Measurements from ENCODE around the gene PLA2G2A. TPM values are rescaled to one million over a fixed set of nuclear protein-coding genes. Genes with fewer than 3 reads are reported as not detected.

Gene PLA2G2A
- total RNA-seq, 1 experiment from 2014 or later = not detected

DNA sequence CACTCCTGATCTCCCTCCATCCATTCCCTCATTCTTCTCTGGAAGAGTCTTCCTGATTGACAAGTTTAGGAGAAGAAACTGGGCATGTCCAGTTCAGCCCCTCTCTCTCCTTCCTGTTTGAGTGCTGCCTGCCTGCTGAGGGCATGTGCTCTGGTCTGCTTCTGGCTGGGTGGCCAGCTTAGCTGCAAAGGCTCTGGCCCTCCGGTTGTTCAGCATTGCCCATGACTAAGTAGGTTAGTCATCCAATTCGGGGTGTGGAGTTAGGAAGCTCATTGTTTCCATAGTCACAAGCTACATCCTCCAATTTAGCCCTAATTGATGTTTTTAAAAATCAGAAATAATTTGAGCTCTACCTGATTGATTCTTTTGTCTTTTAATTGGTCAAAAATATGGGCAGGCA lies 30.4 kb downstream of the PLA2G2A start:
- in situ Hi-C loops (cut with HindIII; ENCODE audit: low pct_unique_long_range_greater_than_20kb, low sequenced_read_pairs) (no loop called here), intact Hi-C loops (cut with micrococcal nuclease; ENCODE audit: unreplicated experiment) (no loop called here)
- H3K9me3 ChIP-seq (ENCODE audit: control insufficient read depth, insufficient read depth, low read depth, low read length) = no peaks in the 10 kb centered on the region
- no TSS peak for BruUV-seq (replicated peaks)
- no peak overlapping the region for H3K27ac ChIP-seq (ENCODE audit: low read length)
- no peak overlapping the region for H3K4me3 ChIP-seq (ENCODE audit: low read depth in 2 of 2, low read length in 2 of 2)
- peak; percentile 13 for DNase-seq (ENCODE audit: low read depth, low spot score)
- ChIA-PET POLR2A (no interaction called here), CTCF (no interaction called here)
- TF ChIP-seq POLR2AphosphoS5 (IDR thresholded peaks at IDR 0.05; ENCODE audit: low read depth, low read length) = no peak
- TF ChIP-seq, protein P1, sequence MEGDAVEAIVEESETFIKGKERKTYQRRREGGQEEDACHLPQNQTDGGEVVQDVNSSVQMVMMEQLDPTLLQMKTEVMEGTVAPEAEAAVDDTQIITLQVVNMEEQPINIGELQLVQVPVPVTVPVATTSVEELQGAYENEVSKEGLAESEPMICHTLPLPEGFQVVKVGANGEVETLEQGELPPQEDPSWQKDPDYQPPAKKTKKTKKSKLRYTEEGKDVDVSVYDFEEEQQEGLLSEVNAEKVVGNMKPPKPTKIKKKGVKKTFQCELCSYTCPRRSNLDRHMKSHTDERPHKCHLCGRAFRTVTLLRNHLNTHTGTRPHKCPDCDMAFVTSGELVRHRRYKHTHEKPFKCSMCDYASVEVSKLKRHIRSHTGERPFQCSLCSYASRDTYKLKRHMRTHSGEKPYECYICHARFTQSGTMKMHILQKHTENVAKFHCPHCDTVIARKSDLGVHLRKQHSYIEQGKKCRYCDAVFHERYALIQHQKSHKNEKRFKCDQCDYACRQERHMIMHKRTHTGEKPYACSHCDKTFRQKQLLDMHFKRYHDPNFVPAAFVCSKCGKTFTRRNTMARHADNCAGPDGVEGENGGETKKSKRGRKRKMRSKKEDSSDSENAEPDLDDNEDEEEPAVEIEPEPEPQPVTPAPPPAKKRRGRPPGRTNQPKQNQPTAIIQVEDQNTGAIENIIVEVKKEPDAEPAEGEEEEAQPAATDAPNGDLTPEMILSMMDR (IDR thresholded peaks at IDR 0.05) = no peak
- no peaks in the 10 kb centered on the region for H3K36me3 ChIP-seq (ENCODE audit: control insufficient read depth, insufficient read depth, low read length)
- no peak for ATAC-seq
- no peaks in the 10 kb centered on the region for H3K4me1 ChIP-seq (ENCODE audit: control insufficient read depth, insufficient read depth, low read length)
- no peaks in the 10 kb centered on the region for H3K27me3 ChIP-seq (ENCODE audit: control insufficient read depth, insufficient read depth, low read length)

DNA sequence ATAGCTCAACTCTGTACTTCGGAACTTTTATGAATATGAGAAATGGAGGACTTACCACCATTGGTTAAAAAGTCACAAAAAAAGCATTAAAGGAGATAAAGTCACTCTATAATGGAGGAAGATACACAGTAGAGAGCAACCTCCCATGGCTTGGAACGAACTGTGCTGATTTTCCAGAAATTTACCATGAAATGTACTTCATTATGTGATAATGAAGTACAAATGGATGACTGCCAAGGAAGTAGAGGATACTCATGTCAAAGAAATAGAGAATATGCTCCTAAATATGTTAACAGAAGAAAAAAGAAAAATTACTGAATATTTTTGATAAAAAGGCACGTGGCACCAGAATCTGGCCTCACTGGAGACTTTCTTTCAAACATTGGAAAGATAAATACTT lies 32.4 kb downstream of the PLA2G2A start:
- ChIA-PET CTCF (interaction anchor here (0.6 kb wide), 1 partner anchor 35 kb away, joined by 5 read pairs; no protein-coding TSS in a partner anchor), POLR2A (no interaction called here)
- no TSS peak for BruUV-seq (replicated peaks)
- no peaks in the 10 kb centered on the region for H3K27me3 ChIP-seq (ENCODE audit: control insufficient read depth, insufficient read depth, low read length)
- H3K4me3 ChIP-seq (ENCODE audit: low read depth in 2 of 2, low read length in 2 of 2) = no peak overlapping the region
- DNase-seq (ENCODE audit: low read depth, low spot score) (no peak), ATAC-seq (no peak)
- in situ Hi-C loops (cut with HindIII; ENCODE audit: low pct_unique_long_range_greater_than_20kb, low sequenced_read_pairs) = no loop called here
- no peaks in the 10 kb centered on the region for H3K36me3 ChIP-seq (ENCODE audit: control insufficient read depth, insufficient read depth, low read length)
- intact Hi-C loops (cut with micrococcal nuclease; ENCODE audit: unreplicated experiment) = no loop called here
- H3K4me1 ChIP-seq (ENCODE audit: control insufficient read depth, insufficient read depth, low read length) = no peaks in the 10 kb centered on the region
- H3K27ac ChIP-seq (ENCODE audit: low read length) = no peak overlapping the region
- TF ChIP-seq TCF7L2 (IDR thresholded peaks at IDR 0.05; ENCODE audit: low read depth, low read length) (no peak), SIN3A (IDR thresholded peaks at IDR 0.05; ENCODE audit: borderline replicate concordance, insufficient read depth, low read depth, low read length) (no peak), POLR2AphosphoS5 (IDR thresholded peaks at IDR 0.05; ENCODE audit: low read depth, low read length) (no peak)
- TF ChIP-seq, protein P2, sequence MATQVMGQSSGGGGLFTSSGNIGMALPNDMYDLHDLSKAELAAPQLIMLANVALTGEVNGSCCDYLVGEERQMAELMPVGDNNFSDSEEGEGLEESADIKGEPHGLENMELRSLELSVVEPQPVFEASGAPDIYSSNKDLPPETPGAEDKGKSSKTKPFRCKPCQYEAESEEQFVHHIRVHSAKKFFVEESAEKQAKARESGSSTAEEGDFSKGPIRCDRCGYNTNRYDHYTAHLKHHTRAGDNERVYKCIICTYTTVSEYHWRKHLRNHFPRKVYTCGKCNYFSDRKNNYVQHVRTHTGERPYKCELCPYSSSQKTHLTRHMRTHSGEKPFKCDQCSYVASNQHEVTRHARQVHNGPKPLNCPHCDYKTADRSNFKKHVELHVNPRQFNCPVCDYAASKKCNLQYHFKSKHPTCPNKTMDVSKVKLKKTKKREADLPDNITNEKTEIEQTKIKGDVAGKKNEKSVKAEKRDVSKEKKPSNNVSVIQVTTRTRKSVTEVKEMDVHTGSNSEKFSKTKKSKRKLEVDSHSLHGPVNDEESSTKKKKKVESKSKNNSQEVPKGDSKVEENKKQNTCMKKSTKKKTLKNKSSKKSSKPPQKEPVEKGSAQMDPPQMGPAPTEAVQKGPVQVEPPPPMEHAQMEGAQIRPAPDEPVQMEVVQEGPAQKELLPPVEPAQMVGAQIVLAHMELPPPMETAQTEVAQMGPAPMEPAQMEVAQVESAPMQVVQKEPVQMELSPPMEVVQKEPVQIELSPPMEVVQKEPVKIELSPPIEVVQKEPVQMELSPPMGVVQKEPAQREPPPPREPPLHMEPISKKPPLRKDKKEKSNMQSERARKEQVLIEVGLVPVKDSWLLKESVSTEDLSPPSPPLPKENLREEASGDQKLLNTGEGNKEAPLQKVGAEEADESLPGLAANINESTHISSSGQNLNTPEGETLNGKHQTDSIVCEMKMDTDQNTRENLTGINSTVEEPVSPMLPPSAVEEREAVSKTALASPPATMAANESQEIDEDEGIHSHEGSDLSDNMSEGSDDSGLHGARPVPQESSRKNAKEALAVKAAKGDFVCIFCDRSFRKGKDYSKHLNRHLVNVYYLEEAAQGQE (IDR thresholded peaks at IDR 0.05; ENCODE audit: insufficient read depth in 1 of 2, low read depth in 2 of 2, low read length in 1 of 2) = no peak
- TF ChIP-seq, protein P1 (IDR thresholded peaks at IDR 0.05) = no peak
- no peaks in the 10 kb centered on the region for H3K9me3 ChIP-seq (ENCODE audit: control insufficient read depth, insufficient read depth, low read depth, low read length)

Data from Panc1 (cell line).